ENCODE results near the gene WDR17.

The WDR17 gene

DNA sequence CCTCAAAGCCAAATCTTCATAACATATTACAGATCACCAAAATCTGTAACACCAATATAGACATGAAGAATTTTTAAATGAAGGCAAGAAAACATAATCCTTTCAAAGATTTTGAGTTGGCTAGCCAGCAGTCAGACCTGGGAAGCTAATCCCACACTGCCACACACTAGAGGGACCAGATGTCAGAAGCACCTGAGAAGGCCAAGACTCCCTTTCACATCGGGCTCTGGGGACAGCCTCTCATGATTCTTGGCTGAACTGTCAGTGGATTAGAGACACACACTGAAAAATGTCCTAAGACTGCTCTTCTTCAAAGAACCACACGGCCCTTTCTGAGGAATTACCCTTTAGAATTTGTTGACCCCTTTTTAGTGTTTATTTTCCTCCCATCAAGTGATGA is 157.9 kb downstream of the WDR17 start:
- Histone ChIP-seq H3K27ac (no peak overlapping the region), H3K27me3 (no peaks in the 10 kb centered on the region), H3K9me3 (no peaks in the 10 kb centered on the region), H3K4me1 (ENCODE audit: control insufficient read depth in 1 of 2, insufficient read depth in 1 of 2, low read depth in 1 of 2, low read length in 1 of 2) (no peaks in the 10 kb centered on the region), H3K4me3 (ENCODE audit: low read depth in 1 of 2, low read length in 1 of 2) (no peak overlapping the region), H3K36me3 (no peaks in the 10 kb centered on the region)
- TF ChIP-seq, protein P1, sequence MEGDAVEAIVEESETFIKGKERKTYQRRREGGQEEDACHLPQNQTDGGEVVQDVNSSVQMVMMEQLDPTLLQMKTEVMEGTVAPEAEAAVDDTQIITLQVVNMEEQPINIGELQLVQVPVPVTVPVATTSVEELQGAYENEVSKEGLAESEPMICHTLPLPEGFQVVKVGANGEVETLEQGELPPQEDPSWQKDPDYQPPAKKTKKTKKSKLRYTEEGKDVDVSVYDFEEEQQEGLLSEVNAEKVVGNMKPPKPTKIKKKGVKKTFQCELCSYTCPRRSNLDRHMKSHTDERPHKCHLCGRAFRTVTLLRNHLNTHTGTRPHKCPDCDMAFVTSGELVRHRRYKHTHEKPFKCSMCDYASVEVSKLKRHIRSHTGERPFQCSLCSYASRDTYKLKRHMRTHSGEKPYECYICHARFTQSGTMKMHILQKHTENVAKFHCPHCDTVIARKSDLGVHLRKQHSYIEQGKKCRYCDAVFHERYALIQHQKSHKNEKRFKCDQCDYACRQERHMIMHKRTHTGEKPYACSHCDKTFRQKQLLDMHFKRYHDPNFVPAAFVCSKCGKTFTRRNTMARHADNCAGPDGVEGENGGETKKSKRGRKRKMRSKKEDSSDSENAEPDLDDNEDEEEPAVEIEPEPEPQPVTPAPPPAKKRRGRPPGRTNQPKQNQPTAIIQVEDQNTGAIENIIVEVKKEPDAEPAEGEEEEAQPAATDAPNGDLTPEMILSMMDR (IDR thresholded peaks at IDR 0.05): no peak

DNA sequence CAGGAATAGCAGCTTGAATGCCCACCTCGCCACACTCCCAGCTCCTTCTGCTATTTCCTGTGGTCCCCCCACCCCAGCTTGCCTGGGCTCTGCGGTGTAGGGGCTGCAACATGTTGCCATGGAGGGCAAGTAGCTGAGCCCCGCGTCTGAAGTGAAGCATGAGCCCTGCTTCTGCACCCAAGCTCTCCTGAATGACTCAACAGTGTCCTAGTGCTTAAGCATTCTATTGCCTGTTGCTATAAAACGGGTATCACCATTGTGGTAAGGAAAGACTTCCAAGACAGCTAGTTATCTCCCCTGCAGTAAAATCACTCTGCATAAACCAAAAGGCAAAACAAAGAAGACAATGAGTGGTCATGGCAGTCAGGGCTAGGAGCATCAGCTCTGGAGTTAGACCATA is 161.1 kb downstream of the WDR17 start:
- H3K4me3 ChIP-seq (ENCODE audit: low read depth in 1 of 2, low read length in 1 of 2): no peak overlapping the region
- TF ChIP-seq, protein P1 (IDR thresholded peaks at IDR 0.05): no peak
- no peaks in the 10 kb centered on the region for H3K9me3 ChIP-seq
- no peaks in the 10 kb centered on the region for H3K4me1 ChIP-seq (ENCODE audit: control insufficient read depth in 1 of 2, insufficient read depth in 1 of 2, low read depth in 1 of 2, low read length in 1 of 2)
- no peaks in the 10 kb centered on the region for H3K36me3 ChIP-seq
- no peak overlapping the region for H3K27ac ChIP-seq
- no peaks in the 10 kb centered on the region for H3K27me3 ChIP-seq

DNA sequence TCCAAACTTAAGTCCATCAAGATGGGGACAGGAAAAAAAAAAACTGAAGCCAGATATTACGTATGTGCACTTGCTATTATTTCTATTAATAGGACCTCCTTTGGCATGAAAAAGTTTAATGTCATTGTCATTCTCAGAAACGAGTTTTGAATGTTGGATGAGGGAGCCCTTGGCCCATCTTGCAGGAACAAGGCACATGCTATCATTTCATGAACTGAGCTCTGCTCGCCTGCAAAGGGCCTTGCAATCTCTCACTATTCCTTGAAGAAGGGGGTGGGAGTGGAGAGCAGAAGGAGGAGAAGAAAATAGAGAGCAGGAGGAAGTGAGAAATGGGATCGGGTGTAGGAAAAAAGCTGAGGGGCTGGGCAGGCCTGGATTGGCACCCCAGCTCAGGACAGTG is 164.0 kb downstream of the WDR17 start:
- H3K4me3 ChIP-seq (ENCODE audit: low read depth in 1 of 2, low read length in 1 of 2): no peak overlapping the region
- H3K27ac ChIP-seq: no peak overlapping the region
- no peaks in the 10 kb centered on the region for H3K36me3 ChIP-seq
- H3K4me1 ChIP-seq (ENCODE audit: control insufficient read depth in 1 of 2, insufficient read depth in 1 of 2, low read depth in 1 of 2, low read length in 1 of 2): no peaks in the 10 kb centered on the region
- H3K27me3 ChIP-seq: no peaks in the 10 kb centered on the region
- TF ChIP-seq, protein P1 (IDR thresholded peaks at IDR 0.05): no peak
- H3K9me3 ChIP-seq: no peaks in the 10 kb centered on the region

Measured in neutrophil (primary cell).